ENCODE data around the gene OTUB1. TPM values are rescaled to one million over a fixed set of nuclear protein-coding genes. Genes with fewer than 3 reads are reported as not detected.

The OTUB1 gene
- total and polyA plus RNA-seq, 9 of the 15 experiments (the other 6 are each of a cell fraction or from before 2014, with no cell fraction given): 29.5 to 134 (median 66.1) TPM

DNA sequence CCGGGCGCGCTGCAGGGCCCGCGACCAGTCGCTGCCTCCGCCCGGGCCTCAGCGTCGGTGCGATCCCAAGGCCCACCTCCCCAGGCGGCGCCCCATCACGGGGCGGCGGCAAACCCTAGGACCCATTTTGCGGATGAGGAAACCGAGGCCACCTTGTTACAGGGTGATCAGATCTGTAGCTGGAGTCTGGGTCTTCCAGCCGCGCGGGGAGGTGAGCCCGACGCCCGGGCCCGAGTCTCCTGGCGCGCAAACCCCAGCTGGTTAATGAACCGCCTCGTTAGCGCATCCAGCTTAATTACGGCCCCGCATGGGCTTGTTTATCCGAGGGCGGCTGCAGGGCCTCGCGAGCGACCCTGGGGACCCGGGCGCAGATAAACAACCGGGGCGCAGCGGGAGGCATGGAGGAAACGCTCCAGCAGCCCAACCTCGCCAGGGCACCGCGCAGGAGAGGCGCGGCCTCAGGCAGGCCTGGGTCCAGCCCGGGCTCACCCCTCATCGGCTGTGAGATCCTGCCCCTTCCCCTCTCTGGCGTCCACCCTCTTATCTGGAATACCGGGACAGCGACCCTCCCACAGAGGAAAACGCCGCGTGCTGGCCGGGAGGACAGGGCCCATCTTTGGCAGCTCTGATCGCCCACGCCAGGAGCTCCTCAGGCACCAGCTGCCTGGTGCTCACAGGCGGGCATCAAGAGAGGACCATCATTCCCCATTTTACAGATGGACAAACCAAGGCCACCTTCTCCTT, 14.7 kb downstream of the OTUB1 start:
- H3K4me3 ChIP-seq: no peak overlapping the region
- ATAC-seq (no peak), FAIRE-seq (no peak), DNase-seq (ENCODE audit: extremely low read depth in 1 of 4, low spot score in 3 of 4) (no peak)
- no peak overlapping the region for H2AFZ ChIP-seq (ENCODE audit: low read depth, low read length)
- H3K4me2 ChIP-seq (ENCODE audit: insufficient read depth, low read length): no peak overlapping the region
- no peaks in the 10 kb centered on the region for H3K27me3 ChIP-seq (ENCODE audit: control insufficient read depth in 2 of 2, insufficient read depth in 2 of 2, low read length in 2 of 2)
- ChIA-PET CTCF (ENCODE audit: low intra/inter-chr PET ratio) (no interaction called here), POLR2A (interaction anchor here (1.2 to 2.8 kb wide), 2 partner anchors 10 to 16 kb away, joined by 4 to 12 read pairs; no protein-coding TSS in a partner anchor)
- H3K4me1 ChIP-seq (replicated peaks in 1 of 2; ENCODE audit: control insufficient read depth in 2 of 2, insufficient read depth in 2 of 2, low read length in 2 of 2): peaks cover 0 to 69% of the 10 kb centered on the region in 2 experiments; a peak in 2 of 5 replicates
- peaks cover 51% of the 10 kb centered on the region; the same call in 2 of the 3 replicates for H3K36me3 ChIP-seq (ENCODE audit: control insufficient read depth, insufficient read depth, low read length)
- no peaks in the 10 kb centered on the region for H3K9me3 ChIP-seq (replicated peaks; ENCODE audit: control insufficient read depth, insufficient read depth, low read depth, low read length)
- no peak overlapping the region for H3K9ac ChIP-seq (ENCODE audit: insufficient read depth in 1 of 2, low read depth in 2 of 2, low read length in 2 of 2)
- intact Hi-C loops (cut with micrococcal nuclease): loop anchor here (10.0 kb wide), 2 partner anchors 94 to 144 kb away; no protein-coding TSS in a partner anchor
- in situ Hi-C loops (cut with MboI): no loop called here
- H3K79me2 ChIP-seq (ENCODE audit: control insufficient read depth, insufficient read depth, low read length): no peaks in the 10 kb centered on the region
- no TSS peak for BruUV-seq (replicated peaks)
- TF ChIP-seq POLR2G (IDR thresholded peaks at IDR 0.05; ENCODE audit: low read depth, low read length) (peak; percentile 63; the same call in 1 of the 2 replicates), SAP30 (IDR thresholded peaks at IDR 0.05; ENCODE audit: borderline replicate concordance, insufficient read depth, low read depth, low read length, poor library complexity, severe bottlenecking) (no peak), PCBP1 (IDR thresholded peaks at IDR 0.05; ENCODE audit: low read depth, low read length, poor library complexity, severe bottlenecking) (peak; percentile 76), CAMTA2 (CRISPR knock-in tag; conservative IDR thresholded peaks at IDR 0.05) (no peak), ZNF282 (CRISPR knock-in tag; IDR thresholded peaks at IDR 0.05) (0 out of 2 replicates have a peak, but pooled peaks have one; percentile 53), ELF1 (tag; IDR thresholded peaks at IDR 0.05) (no peak), HNRNPL (IDR thresholded peaks at IDR 0.05; ENCODE audit: low read depth, low read length) (peak; percentile 78; the same call in 1 of the 2 replicates), RBM25 (IDR thresholded peaks at IDR 0.05; ENCODE audit: low read depth, low read length, severe bottlenecking) (peak; percentile 96)
- TF ChIP-seq, protein P1, sequence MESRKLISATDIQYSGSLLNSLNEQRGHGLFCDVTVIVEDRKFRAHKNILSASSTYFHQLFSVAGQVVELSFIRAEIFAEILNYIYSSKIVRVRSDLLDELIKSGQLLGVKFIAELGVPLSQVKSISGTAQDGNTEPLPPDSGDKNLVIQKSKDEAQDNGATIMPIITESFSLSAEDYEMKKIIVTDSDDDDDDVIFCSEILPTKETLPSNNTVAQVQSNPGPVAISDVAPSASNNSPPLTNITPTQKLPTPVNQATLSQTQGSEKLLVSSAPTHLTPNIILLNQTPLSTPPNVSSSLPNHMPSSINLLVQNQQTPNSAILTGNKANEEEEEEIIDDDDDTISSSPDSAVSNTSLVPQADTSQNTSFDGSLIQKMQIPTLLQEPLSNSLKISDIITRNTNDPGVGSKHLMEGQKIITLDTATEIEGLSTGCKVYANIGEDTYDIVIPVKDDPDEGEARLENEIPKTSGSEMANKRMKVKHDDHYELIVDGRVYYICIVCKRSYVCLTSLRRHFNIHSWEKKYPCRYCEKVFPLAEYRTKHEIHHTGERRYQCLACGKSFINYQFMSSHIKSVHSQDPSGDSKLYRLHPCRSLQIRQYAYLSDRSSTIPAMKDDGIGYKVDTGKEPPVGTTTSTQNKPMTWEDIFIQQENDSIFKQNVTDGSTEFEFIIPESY (CRISPR knock-in tag; IDR thresholded peaks at IDR 0.05): peak; percentile 98
- H3K9me1 ChIP-seq (ENCODE audit: control insufficient read depth, insufficient read depth, low read length): no peaks in the 10 kb centered on the region
- H4K20me1 ChIP-seq (replicated peaks; ENCODE audit: control insufficient read depth, insufficient read depth, low read length): peaks cover 26% of the 10 kb centered on the region
- 86% methylated on average over 30 of the region's 60 CpGs for WGBS (ENCODE audit: insufficient coverage, low coverage, missing lambda C conversion rate)
- H3K27ac ChIP-seq (ENCODE audit: extremely low read depth, low read depth, low read length): no peak overlapping the region

Measured in K562 (cell line).